ENCODE data around the gene WNT7B.
A peak's percentile ranks its signal among the peaks of the same experiment; 100 is the strongest.
"Not testable (repeated sequence)": the region's sequence is repeated elsewhere in the genome, so short reads cannot be mapped to it uniquely, and the experiment has no call there.

The WNT7B gene

DNA sequence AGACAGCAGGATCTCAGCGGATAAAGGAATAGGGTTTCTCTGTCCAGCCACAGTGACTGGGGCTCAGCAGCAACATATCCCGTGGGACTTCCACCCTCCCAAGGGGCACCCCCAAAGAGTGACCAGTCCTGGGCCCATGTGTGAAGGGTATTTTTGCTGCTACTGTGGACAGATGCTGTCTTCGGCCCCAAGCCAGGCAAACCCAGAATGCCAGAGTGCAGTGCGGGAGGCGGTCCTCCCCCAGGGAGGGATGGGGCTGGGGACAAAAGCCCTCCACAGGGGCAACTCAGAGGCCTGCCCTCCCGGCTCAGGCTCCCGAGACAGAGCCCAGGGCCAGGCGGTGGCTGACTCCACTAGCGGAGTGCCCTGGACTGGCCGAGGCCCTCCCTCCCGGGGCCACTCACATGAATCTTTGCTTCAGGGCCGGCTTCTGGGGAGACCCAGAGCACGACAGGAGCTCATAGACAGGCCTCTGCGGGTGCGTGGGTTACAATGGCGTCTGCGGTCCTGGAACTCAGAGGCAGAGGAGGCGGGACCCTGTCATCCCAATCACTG lies 34.7 kb upstream of the WNT7B start:
- DNase-seq (ENCODE audit: low spot score in 2 of 2) (no peak), ATAC-seq (no peak)
- Mint-ChIP-seq H3K4me3 (peak overlapping the region; percentile 27), H3K36me3 (no peaks in the 10 kb centered on the region), H3K4me1 (peaks cover 20% of the 10 kb centered on the region), H3K27ac (no peak overlapping the region), H3K9me3 (peaks cover 5% of the 10 kb centered on the region)

GRCh38 chr22:46010951-46011626 lies 34.1 kb upstream of the WNT7B start:
- ATAC-seq (no peak), DNase-seq (ENCODE audit: low spot score in 2 of 2) (no peak)
- peaks cover 2% of the 10 kb centered on the region for H3K36me3 Mint-ChIP-seq
- H3K27ac Mint-ChIP-seq = no peak overlapping the region
- H3K9me3 Mint-ChIP-seq = peaks cover 5% of the 10 kb centered on the region
- H3K4me3 Mint-ChIP-seq = no peak overlapping the region
- peaks cover 23% of the 10 kb centered on the region for H3K4me1 Mint-ChIP-seq

GRCh38 chr22:46010207-46010867 lies 33.4 kb upstream of the WNT7B start:
- H3K4me3 Mint-ChIP-seq = no peak overlapping the region
- peaks cover 5% of the 10 kb centered on the region for H3K9me3 Mint-ChIP-seq
- H3K36me3 Mint-ChIP-seq = peaks cover 6% of the 10 kb centered on the region
- H3K4me1 Mint-ChIP-seq = peaks cover 27% of the 10 kb centered on the region
- no peak for DNase-seq (ENCODE audit: low spot score in 2 of 2)
- H3K27ac Mint-ChIP-seq = no peak overlapping the region
- no peak for ATAC-seq

- H3K9me3 Mint-ChIP-seq = peaks cover 5% of the 10 kb centered on the region
- H3K4me3 Mint-ChIP-seq = no peak overlapping the region
- DNase-seq (ENCODE audit: low spot score in 2 of 2) (no peak), ATAC-seq (no peak)
- H3K4me1 Mint-ChIP-seq = peaks cover 25% of the 10 kb centered on the region
- peaks cover 6% of the 10 kb centered on the region for H3K36me3 Mint-ChIP-seq
- no peak overlapping the region for H3K27ac Mint-ChIP-seq
Measured at GRCh38 chr22:46009730-46010129, 32.8 kb upstream of the WNT7B start.

GRCh38 chr22:46008836-46009596 lies 32.1 kb upstream of the WNT7B start:
- no peak for ATAC-seq
- Mint-ChIP-seq H3K4me1 (peaks cover 25% of the 10 kb centered on the region), H3K4me3 (no peak overlapping the region), H3K27ac (no peak overlapping the region), H3K9me3 (peaks cover 5% of the 10 kb centered on the region), H3K36me3 (peaks cover 6% of the 10 kb centered on the region)
- DNase-seq (ENCODE audit: low spot score in 2 of 2) = no peak

DNA sequence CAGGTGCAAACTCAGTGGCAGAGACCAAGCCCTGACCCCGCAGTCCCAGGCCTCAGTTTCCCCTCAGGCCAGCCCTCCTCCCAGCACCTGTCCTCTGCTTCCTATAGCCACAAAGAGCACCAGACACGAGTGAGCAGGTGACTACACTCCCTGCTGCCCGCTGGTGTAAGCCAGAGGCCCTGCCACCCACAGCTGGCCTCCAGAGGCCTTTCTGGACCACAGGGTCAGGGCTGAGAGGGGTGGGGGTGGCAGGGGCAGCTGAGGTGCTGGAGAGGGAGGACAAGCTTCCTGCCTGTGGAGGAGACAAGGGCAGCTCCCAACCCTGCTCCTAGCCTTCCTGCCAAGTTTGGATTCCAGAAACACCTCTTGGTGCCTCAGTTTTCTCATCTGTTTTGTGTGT lies 31.3 kb upstream of the WNT7B start:
- Mint-ChIP-seq H3K36me3 (peaks cover 6% of the 10 kb centered on the region), H3K27ac (no peak overlapping the region), H3K4me3 (no peak overlapping the region), H3K9me3 (peaks cover 5% of the 10 kb centered on the region), H3K4me1 (peaks cover 23% of the 10 kb centered on the region)
- DNase-seq (ENCODE audit: low spot score in 2 of 2) (no peak), ATAC-seq (no peak)

DNA sequence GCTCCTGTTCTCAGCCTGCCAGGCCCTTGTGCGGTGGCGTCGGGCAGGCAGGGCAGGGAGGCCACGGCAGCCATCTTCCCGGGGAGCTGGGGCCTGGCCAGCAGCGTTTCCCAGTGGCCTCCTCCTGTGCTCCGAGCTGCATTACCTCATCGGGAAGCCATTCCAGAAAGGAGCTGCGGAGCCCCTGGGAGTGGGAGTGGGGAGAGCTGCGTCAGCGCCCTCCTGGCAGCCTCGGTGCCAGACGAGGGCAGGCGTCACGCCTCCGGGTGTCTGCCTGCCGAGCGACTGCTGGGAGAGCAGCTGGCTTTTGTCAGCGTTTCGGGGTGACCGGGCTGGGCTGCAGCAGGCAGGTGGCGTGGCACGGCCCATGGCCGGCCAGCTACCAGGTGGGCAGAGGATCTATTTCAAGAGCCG lies 30.9 kb upstream of the WNT7B start:
- no peak for DNase-seq (ENCODE audit: low spot score in 2 of 2)
- peaks cover 5% of the 10 kb centered on the region for H3K9me3 Mint-ChIP-seq
- H3K36me3 Mint-ChIP-seq = peaks cover 6% of the 10 kb centered on the region
- H3K4me3 Mint-ChIP-seq = no peak overlapping the region
- H3K4me1 Mint-ChIP-seq = peaks cover 19% of the 10 kb centered on the region
- H3K27ac Mint-ChIP-seq = no peak overlapping the region
- no peak for ATAC-seq

GRCh38 chr22:46007003-46007847 lies 30.3 kb upstream of the WNT7B start:
- H3K9me3 Mint-ChIP-seq = peaks cover 5% of the 10 kb centered on the region
- DNase-seq (ENCODE audit: low spot score in 2 of 2) = no peak
- peaks cover 6% of the 10 kb centered on the region for H3K36me3 Mint-ChIP-seq
- H3K27ac Mint-ChIP-seq = no peak overlapping the region
- H3K4me3 Mint-ChIP-seq = no peak overlapping the region
- H3K4me1 Mint-ChIP-seq = peaks cover 18% of the 10 kb centered on the region
- ATAC-seq = peak; percentile 39

GRCh38 chr22:46006379-46007002 lies 29.5 kb upstream of the WNT7B start:
- ATAC-seq = peak; percentile 90
- peaks cover 18% of the 10 kb centered on the region for H3K4me1 Mint-ChIP-seq
- peaks cover 6% of the 10 kb centered on the region for H3K36me3 Mint-ChIP-seq
- peaks cover 5% of the 10 kb centered on the region for H3K9me3 Mint-ChIP-seq
- peak; percentile 93 to 94 for DNase-seq (ENCODE audit: low spot score in 2 of 2)
- H3K27ac Mint-ChIP-seq = peak overlapping the region; percentile 40
- peak overlapping the region; percentile 48 for H3K4me3 Mint-ChIP-seq

- H3K4me3 Mint-ChIP-seq; H3K9me3 Mint-ChIP-seq; H3K36me3 Mint-ChIP-seq; DNase-seq (ENCODE audit: low spot score in 2 of 2); ATAC-seq: not testable (repeated sequence)
- Mint-ChIP-seq H3K4me1 (peaks cover 18% of the 10 kb centered on the region), H3K27ac (peak overlapping the region; percentile 86)
Measured at GRCh38 chr22:46005116-46005705, 28.2 kb upstream of the WNT7B start.

GRCh38 chr22:46004105-46004866 lies 27.3 kb upstream of the WNT7B start:
- DNase-seq (ENCODE audit: low spot score in 2 of 2) (no peak), ATAC-seq (peak; percentile 54)
- peak overlapping the region; percentile 86 for H3K27ac Mint-ChIP-seq
- peaks cover under 1% of the 10 kb centered on the region for H3K9me3 Mint-ChIP-seq
- H3K4me3 Mint-ChIP-seq = peak overlapping the region; percentile 50
- H3K4me1 Mint-ChIP-seq = peaks cover 18% of the 10 kb centered on the region
- peaks cover 6% of the 10 kb centered on the region for H3K36me3 Mint-ChIP-seq

- no peaks in the 10 kb centered on the region for H3K9me3 Mint-ChIP-seq
- H3K4me3 Mint-ChIP-seq = peak overlapping the region; percentile 50
- H3K36me3 Mint-ChIP-seq = peaks cover 6% of the 10 kb centered on the region
- H3K27ac Mint-ChIP-seq = peak overlapping the region; percentile 86
- ATAC-seq (no peak), DNase-seq (ENCODE audit: low spot score in 2 of 2) (no peak)
- H3K4me1 Mint-ChIP-seq = peaks cover 18% of the 10 kb centered on the region
Measured at GRCh38 chr22:46003271-46004091, 26.5 kb upstream of the WNT7B start.

DNA sequence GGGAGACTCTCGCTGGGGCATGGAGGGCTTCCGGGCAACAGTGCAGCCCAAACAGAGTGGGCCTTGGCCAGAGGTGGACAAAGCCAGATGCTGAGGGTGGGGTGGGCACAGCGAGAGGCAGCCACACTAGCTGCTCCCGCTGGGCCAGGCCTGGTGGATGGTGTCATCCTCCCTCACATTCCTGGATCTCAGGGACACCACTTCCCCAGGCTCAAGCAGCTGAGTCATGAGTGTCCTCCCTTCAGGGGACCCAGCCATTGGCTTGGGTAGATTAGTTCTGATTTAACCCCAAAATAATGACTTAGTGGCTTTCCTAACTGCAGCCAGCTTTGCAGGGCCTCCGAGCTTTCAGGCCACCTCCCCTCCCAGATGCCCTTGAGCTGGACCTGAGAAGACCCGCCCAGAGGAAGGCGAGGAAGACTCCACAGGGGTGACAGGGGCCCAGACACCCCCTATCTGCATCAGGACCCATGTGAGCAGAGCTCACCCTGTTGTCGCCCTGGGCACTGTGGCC lies 25.9 kb upstream of the WNT7B start:
- no peak overlapping the region for H3K27ac Mint-ChIP-seq
- ATAC-seq (no peak), DNase-seq (ENCODE audit: low spot score in 2 of 2) (no peak)
- peaks cover 6% of the 10 kb centered on the region for H3K36me3 Mint-ChIP-seq
- H3K4me1 Mint-ChIP-seq = peaks cover 18% of the 10 kb centered on the region
- H3K9me3 Mint-ChIP-seq = no peaks in the 10 kb centered on the region
- H3K4me3 Mint-ChIP-seq = no peak overlapping the region

Data from stimulated activated effector memory CD8-positive, alpha-beta T cell treated with anti-CD3 and anti-CD28 coated beads, Interleukin-12 subunit alpha, Interleukin-12 subunit beta, amount 100 ng/mL, for 72 hours (primary cell).